GM12875 (cell line): ENCODE measurements around the gene OSCP1.

Source experiments
- H3K4me3 ChIP-seq: one replicate; pipeline ENCODE4 v1.5.1; 2011; ENCODE audit warnings: low read depth, low read length, control low read depth
- CTCF ChIP-seq: IDR thresholded peaks from 2 replicates; pipeline ENCODE4 v1.5.1; 2011; ENCODE audit warnings: low read depth, mild to moderate bottlenecking, control low read depth, inconsistent platforms, low read length, moderate library complexity, borderline replicate concordance; ENCODE audit not compliant: insufficient read depth

Gene OSCP1

DNA sequence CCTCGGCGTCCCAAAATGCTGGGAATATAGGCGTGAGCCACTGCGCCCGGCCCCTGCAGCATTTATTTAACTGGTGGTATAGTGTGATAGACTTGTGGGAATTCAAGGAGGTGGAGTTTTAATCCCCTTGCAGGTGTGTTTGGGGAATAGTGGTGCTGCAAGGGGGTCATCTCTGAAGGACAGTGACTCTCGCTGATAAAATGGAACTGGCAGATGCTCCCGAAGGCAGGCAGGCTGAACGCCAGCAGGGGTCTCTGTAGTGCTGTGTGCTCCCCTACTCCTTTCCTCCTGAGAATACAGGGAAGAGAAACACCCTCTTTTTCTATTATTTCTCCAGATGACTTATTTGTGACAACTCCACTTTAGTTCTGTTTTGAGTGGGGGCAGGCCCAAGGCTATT, 4.0 kb downstream of the OSCP1 start:
- no peak overlapping the region for H3K4me3 ChIP-seq
- peak; percentile 56 for TF ChIP-seq CTCF

DNA sequence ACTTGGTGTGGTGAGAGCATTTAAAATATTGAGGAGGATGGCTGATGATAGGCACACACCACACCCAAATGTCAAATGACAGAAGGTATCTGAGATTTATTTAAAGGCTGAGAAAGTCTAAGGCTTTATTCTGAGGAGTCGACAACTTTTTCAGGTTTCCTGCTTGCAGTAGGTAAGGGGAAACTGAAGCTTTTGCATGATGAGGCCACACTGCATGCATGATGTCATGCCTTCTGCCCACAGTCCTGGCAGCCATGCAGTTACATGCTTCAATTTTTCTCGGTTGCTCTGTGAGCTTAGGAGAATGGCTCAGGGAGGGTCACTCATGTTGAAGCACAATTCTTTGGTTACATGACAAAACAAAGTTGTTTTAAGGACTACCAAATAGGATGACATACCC, 7.0 kb downstream of the OSCP1 start:
- no peak for TF ChIP-seq CTCF
- no peak overlapping the region for H3K4me3 ChIP-seq

DNA sequence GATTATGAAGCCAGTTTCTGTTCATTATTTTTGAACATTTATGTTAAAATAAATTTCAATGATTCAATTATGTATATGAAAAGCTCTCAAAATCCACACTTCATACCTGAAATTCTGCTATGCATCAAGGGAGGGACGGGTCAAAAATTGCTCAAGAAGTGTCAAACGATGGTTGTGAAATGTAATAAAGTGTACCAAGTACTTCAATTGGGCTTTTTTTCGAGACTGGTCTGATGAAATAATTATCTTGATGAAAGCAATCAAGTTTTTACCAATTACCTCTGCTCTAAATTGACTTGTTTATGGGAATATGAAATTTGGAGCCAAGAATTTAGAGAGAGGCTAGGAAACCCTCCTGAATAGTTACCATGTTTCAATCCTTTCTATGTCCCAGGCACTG, 7.9 kb downstream of the OSCP1 start:
- no peak overlapping the region for H3K4me3 ChIP-seq
- TF ChIP-seq CTCF = no peak

DNA sequence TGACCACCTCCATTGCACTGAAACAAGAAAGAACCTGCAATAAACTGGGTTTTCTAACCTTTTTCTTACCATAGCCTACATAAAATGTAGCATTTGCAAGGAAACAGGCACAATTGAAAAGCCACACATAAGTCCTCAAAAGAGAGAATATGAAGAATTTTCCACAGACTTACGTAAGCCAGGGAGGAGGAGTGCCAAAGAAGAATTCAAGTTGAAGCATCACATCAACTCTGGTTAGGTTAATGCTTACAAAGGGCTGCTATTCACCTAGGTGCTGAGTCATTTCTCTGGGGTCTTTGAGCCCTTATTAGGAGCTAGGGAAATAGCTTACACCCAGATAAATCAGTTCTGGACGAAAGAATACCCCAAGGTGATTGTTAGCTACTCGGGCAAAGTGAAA, 9.6 kb downstream of the OSCP1 start:
- H3K4me3 ChIP-seq = no peak overlapping the region
- TF ChIP-seq CTCF = no peak

- H3K4me3 ChIP-seq = no peak overlapping the region
- no peak for TF ChIP-seq CTCF
Measured at GRCh38 chr1:36440044-36440443, 10.2 kb downstream of the OSCP1 start.

- TF ChIP-seq CTCF = no peak
Measured at GRCh38 chr1:36438715-36439114, 11.5 kb downstream of the OSCP1 start.

DNA sequence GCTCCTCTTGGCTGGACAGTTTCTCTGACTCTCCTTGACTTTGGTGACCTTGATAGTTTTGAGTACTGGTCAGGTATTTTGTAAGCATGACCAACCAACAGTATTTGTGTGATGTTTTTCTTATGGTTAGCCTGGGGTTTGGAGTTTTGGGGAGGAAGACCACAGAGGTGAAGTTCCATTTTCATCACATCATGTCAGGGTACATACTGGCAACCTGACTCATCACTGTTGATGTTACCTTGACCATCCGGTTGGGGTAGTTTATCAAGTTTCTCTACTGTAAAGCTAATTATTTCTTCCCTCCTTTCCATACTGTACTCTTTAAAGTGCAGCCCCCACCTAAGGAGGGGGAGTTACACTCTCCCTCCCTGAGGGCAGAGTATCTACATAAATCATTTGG, 13.4 kb downstream of the OSCP1 start:
- H3K4me3 ChIP-seq = no peak overlapping the region
- TF ChIP-seq CTCF = no peak

More at GRCh38 chr1:36438715-36439114, 11.5 kb downstream of the OSCP1 start:
- no peak overlapping the region for H3K4me3 ChIP-seq
